Activated CD4-positive, alpha-beta T cell treated with anti-CD3 and anti-CD28 coated beads, Interleukin-2, amount 10 ng/mL, durations not matched to agents 7 days and 5 days (primary cell): Measurements from ENCODE around the gene COX19. TPM values are rescaled to one million over a fixed set of nuclear protein-coding genes. Genes with fewer than 3 reads are reported as not detected.
"Not testable (repeated sequence)": the region's sequence is repeated elsewhere in the genome, so short reads cannot be mapped to it uniquely, and the experiment has no call there.

ENCODE experiments used
- CTCF ChIA-PET: fragments of 350-600 bp; sonication (Branson Sonifier 250); formaldehyde crosslinking; loops from one replicate; lab custom pipeline; 2021; ENCODE audit warnings: antibody characterized with exemption; lab: Charles Lee
- POLR2A ChIA-PET: fragments of 350-600 bp; sonication (Branson Sonifier 250); formaldehyde crosslinking; loops from one replicate; lab custom pipeline; 2021; ENCODE audit warnings: antibody characterized with exemption; lab: Charles Lee
- DNase-seq: peaks from one replicate; pipeline ENCODE4 v3.0.0-alpha.2; 2020
- H3K27ac Mint-ChIP-seq: one replicate; pipeline ENCODE4 v1.8.0; 2021; ENCODE audit warnings: mild to moderate bottlenecking, moderate library complexity, mixed read lengths
- H3K27me3 Mint-ChIP-seq: one replicate; pipeline ENCODE4 v1.8.0; 2021; ENCODE audit warnings: mixed read lengths
- H3K36me3 Mint-ChIP-seq: one replicate; pipeline ENCODE4 v1.8.0; 2021; ENCODE audit warnings: low read depth, mixed read lengths
- H3K4me1 Mint-ChIP-seq: one replicate; pipeline ENCODE4 v1.8.0; 2021; ENCODE audit warnings: mixed read lengths
- H3K4me3 Mint-ChIP-seq: one replicate; pipeline ENCODE4 v1.8.0; 2021; ENCODE audit warnings: mild to moderate bottlenecking, moderate library complexity, mixed read lengths
- H3K9me3 Mint-ChIP-seq: one replicate; pipeline ENCODE4 v1.8.0; 2021; ENCODE audit warnings: mixed read lengths
- total RNA-seq, 2 experiments: library from RNA; stranded (reverse); gene quantifications; one replicate each; pipeline ENCODE4 v1.2.3, GENCODE V29; 2021

The COX19 gene
- total RNA-seq, 2 experiments from 2014 or later = 18.2 to 20.1 TPM

DNA sequence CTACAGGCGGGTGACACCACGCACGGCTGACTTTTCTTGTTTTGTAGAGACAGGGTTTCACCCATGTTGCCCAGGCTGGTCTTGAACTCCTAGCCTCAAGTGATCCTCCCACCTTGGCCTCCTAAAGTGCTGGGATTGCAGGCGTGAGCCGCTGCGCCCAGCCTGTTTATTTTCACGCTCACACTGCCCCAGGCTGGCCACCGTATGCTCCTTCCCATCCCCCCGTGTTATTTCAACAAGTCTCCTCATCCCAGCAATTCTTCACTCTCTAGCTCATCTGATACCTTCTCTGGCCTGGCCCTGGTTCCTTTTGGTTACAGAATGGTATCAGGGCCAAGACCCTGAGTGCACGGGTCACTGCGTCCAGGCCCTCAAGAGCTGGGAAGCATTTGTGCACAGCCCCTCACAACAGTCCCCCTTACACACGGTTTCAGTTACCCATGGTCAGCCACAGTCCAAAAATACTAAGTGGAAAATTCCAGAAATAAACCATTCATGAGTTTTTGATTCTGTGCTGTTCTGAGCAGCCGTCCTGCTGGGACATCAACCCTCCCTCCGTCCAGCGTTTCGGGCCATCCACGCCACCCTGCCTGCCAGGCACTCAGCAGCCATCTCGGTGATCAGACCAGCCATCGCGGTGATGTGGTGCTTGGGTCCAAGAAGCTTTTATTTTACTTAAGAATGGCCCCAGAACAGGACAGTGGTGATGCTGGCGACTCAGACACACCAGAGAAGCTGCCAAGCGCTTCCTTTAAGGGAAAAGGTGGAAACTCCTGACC lies 8.9 kb downstream of the COX19 start:
- no peak overlapping the region for H3K27ac Mint-ChIP-seq
- peaks cover 7% of the 10 kb centered on the region for H3K27me3 Mint-ChIP-seq
- no peak for DNase-seq
- peaks cover 19% of the 10 kb centered on the region for H3K36me3 Mint-ChIP-seq
- H3K9me3 Mint-ChIP-seq = no peaks in the 10 kb centered on the region
- ChIA-PET CTCF (interaction anchor here (0.6 kb wide), 1 partner anchor 508 kb away, joined by 3 read pairs; no protein-coding TSS in a partner anchor), POLR2A (no interaction called here)
- H3K4me3 Mint-ChIP-seq = no peak overlapping the region
- peaks cover 20% of the 10 kb centered on the region for H3K4me1 Mint-ChIP-seq

DNA sequence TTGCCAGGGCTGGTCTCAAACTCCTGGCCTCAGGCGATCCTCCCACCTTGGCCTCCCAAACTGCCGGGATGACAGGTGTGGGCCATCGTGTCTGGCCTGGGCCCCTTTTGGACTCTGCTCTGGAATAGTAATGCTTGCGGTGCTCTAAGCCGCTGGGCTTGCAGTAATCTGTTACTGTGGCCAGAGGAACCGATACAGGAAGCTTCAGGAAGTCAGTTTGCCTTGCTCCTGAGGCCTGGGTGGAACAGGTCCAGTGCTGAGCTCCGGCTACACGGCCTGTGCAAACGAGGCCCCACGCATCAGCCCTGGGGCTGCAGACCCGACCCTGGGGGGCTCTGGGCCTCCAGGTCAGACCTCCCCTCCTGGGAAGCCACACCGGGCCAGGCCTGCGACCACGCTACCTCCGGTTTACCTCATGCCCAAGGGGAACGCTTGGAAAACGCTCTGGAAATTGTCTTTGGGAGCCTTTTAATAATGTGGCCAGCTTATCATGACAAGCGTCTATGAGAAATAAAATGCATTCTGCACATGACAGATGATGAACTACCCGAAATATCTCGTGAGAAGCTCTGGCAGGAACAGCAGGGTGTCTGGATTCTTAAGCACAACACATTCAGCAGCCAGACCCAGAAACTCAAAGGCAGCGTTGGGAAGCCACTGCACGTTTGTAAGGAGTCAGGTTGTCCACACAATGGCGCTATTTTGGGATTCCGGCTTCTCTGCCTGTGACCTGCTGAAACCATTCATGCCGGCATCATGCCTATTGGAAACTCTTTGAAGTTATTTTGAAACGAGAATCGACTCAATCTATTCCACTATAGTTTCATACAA lies 10.7 kb downstream of the COX19 start:
- peaks cover 10% of the 10 kb centered on the region for H3K36me3 Mint-ChIP-seq
- peaks cover 14% of the 10 kb centered on the region for H3K4me1 Mint-ChIP-seq
- H3K27ac Mint-ChIP-seq = no peak overlapping the region
- ChIA-PET POLR2A (no interaction called here), CTCF (interaction anchor here (0.7 to 1.0 kb wide), 3 partner anchors 28 to 271 kb away, joined by 3 read pairs; no protein-coding TSS in a partner anchor)
- peaks cover 7% of the 10 kb centered on the region for H3K27me3 Mint-ChIP-seq
- no peaks in the 10 kb centered on the region for H3K9me3 Mint-ChIP-seq
- H3K4me3 Mint-ChIP-seq = no peak overlapping the region
- no peak for DNase-seq

DNA sequence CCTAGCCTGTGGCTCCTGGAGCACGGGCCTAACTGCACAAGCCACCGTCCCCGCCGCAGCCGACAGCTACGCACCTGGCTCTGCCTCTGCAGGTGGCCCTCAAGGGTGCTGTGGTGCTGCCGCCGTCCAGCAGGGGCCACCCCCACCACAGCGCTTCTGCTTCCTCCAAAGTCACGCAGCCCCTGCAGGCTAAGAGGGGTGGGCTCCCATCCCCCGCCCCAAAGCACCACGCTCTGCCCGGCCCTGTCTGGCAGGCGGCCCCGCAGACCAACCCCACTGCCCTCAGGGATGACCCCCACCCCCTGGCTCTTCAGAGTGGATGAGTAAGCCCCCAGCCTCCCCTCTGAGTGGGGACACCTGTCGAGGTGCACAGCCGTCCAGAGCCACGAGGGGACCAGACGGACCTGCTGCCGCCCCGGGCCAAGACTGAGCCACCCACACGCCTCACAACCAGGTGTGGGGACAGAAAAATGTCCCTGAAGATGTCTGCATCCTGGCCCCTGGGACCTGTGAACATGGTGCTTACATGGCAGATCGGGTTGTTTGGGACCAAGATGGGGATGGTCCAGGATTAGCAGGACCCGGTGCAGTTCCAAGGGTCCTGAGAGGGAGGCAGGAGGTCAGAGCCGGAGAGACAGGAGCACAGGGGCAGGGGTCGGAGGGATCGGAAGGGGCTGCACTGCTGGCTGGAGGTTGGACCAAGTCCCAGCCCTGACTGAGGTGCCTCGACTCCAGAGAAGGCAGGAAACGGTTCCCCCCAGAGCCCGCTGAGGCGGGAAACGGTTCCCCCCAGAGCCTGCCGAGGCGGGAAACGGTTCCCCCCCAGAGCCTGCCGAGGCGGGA lies 11.9 kb downstream of the COX19 start:
- peaks cover 10% of the 10 kb centered on the region for H3K36me3 Mint-ChIP-seq
- H3K27ac Mint-ChIP-seq = no peak overlapping the region
- no peak overlapping the region for H3K4me3 Mint-ChIP-seq
- ChIA-PET CTCF (interaction anchor here (0.6 to 0.8 kb wide), 2 partner anchors 11 to 272 kb away, joined by 3 read pairs; no protein-coding TSS in a partner anchor), POLR2A (no interaction called here)
- no peaks in the 10 kb centered on the region for H3K9me3 Mint-ChIP-seq
- peaks cover 14% of the 10 kb centered on the region for H3K4me1 Mint-ChIP-seq
- no peak for DNase-seq
- peaks cover 7% of the 10 kb centered on the region for H3K27me3 Mint-ChIP-seq

DNA sequence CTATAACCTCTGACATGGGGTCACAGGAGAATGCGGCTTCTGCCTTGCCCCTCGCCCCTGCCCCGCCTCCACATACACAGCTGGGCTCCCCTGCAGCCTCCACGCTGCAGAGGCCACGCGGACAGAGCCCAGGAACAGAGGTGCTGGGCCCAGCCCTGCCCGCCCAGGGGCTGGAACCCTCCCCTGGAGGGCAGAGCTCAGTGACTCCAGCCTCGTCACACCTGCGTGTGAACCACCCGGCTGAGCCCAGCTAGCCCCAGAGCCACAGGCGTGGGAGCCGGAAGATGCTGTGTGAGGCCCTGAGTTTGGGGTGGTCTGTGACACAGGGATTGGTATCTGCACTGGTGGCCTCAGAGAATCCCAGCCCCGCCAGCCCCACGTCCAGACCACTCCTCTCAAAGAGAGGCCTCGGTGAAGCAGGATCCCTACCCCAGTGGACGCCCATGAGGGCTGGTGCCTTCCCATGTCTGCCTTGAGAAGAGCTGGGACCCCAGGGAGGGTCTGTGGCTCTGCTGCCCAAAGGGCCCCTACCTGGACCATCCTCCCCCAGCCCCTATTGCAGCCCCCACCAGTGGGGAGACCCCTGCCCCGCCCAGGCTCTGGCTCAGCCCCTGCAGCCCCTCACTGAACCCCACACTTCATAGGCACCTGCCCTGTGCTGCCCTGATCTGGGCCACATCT lies 12.8 kb downstream of the COX19 start:
- H3K27me3 Mint-ChIP-seq = peaks cover 7% of the 10 kb centered on the region
- no peaks in the 10 kb centered on the region for H3K9me3 Mint-ChIP-seq
- peaks cover 14% of the 10 kb centered on the region for H3K4me1 Mint-ChIP-seq
- ChIA-PET CTCF (no interaction called here), POLR2A (no interaction called here)
- H3K27ac Mint-ChIP-seq = no peak overlapping the region
- H3K36me3 Mint-ChIP-seq = peaks cover 5% of the 10 kb centered on the region
- no peak overlapping the region for H3K4me3 Mint-ChIP-seq
- DNase-seq = no peak

DNA sequence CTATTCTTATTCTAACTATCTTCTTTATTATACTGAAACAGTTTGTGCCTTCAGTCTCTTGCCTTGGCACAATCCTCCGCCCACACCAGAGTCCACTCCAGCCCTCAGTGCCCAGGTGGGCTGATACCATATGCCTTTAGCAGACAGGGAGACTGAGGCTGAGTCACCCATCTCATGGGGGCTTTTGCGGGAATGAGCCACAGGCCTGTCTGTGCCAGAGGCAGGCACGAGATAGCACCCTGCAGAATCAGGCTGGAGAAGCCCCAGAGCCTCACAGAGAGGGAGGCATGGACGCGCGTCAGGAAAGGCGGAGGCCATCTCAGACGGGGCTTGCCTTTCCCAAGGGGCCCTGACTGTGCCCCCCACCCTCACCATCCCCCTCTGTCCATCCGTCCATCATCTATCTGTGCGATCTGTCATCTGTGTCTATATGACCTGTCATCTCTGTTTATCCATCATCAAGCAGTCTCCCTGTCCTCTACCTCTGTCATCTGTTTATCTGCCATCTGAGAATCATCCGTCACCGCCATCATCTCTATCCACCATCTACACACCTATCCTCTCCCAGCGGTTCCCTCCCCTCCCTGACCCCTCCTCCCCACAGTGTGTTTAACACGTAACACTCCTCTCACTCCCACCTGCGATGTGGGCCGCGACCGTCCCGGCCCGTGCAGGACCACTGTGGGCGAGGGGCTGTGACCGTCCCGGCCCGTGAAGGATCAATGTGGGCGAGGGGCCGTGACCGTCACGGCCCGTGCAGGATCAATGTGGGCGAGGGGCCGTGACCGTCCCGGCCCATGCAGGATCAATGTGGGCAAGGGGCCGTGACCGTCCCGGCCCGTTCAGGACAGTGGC lies 13.6 kb downstream of the COX19 start:
- no peaks in the 10 kb centered on the region for H3K36me3 Mint-ChIP-seq
- no peak overlapping the region for H3K4me3 Mint-ChIP-seq
- CTCF ChIA-PET = no interaction called here
- no peak for DNase-seq
- no peak overlapping the region for H3K27ac Mint-ChIP-seq
- POLR2A ChIA-PET = no interaction called here
- H3K27me3 Mint-ChIP-seq = peaks cover 7% of the 10 kb centered on the region
- H3K4me1 Mint-ChIP-seq = peaks cover 14% of the 10 kb centered on the region
- no peaks in the 10 kb centered on the region for H3K9me3 Mint-ChIP-seq

DNA sequence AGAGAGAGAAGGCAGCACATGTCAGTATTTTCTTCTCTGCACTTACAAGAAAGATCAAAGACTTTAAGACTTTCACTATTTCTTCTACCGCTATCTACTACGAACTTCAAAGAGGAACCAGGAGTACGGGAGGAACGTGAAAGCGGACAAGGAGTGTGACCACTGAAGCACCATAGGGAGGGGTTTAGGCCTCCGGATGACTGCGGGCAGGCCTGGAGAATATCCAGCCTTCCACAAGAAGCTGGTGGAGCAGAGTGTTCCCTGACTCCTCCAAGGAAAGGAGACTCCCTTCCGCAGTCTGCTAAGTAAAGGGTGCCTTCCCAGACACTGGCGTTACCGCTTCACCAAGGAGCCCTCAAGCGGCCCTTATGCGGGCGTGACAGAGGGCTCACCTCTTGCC lies 14.4 kb downstream of the COX19 start:
- H3K27ac Mint-ChIP-seq, POLR2A ChIA-PET, H3K9me3 Mint-ChIP-seq, CTCF ChIA-PET, H3K36me3 Mint-ChIP-seq, H3K4me3 Mint-ChIP-seq, DNase-seq, H3K27me3 Mint-ChIP-seq: not testable (repeated sequence)
- peaks cover 12% of the 10 kb centered on the region for H3K4me1 Mint-ChIP-seq

DNA sequence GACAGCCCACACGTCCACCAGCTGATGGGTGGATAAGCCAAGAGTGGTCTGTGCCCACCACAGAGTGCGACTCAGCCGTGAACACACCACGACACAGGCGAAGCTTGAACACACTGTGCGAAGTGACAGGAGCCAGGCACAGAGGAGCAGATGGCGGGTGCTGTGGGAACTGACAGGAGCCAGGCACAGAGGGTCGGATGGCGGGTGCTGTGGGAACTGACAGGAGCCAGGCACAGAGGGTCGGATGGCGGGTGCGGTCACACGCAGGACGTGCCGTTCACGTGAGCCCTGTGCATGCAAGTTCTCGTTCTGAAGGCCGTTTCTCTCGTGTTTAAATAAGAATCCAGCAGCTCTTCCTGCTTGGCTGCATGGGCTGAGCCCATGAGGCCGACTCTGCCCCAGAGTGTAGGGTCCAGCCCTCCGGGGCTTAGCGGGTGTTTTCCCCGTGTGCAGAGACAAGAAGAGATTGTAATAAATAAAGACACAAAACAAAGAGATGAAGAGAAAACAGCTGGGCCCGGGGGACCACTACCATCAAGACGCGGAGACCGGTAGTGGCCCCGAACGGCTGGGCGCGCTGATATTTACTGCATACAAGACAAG lies 15.0 kb downstream of the COX19 start:
- H3K9me3 Mint-ChIP-seq = no peaks in the 10 kb centered on the region
- CTCF ChIA-PET = interaction anchor here (0.9 kb wide), 1 partner anchor 10 kb away, joined by 3 read pairs; no protein-coding TSS in a partner anchor
- peaks cover 11% of the 10 kb centered on the region for H3K4me1 Mint-ChIP-seq
- H3K4me3 Mint-ChIP-seq = no peak overlapping the region
- POLR2A ChIA-PET = no interaction called here
- no peak overlapping the region for H3K27ac Mint-ChIP-seq
- no peak for DNase-seq
- H3K36me3 Mint-ChIP-seq = no peaks in the 10 kb centered on the region
- H3K27me3 Mint-ChIP-seq = peaks cover 11% of the 10 kb centered on the region

DNA sequence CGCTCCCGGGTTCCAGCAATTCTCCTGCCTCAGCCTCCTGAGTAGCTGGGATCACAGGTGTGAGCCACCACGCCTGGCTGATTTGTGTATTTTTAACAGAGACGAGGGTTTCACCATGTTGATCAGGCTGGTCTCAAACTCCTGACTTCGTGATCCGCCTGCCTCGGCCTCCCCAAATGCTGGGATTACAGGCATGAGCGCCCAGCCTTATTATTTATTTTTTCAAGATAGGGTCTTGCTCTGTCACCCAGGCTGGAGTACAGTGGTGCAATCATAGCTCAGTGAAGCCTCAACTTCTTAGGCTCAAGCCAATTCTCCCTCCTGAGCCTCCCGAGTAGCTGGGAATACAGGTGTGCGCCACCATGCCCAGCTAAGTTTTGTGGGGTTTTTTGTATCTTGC lies 15.6 kb downstream of the COX19 start:
- CTCF ChIA-PET = interaction anchor here (0.9 kb wide), 1 partner anchor 9 kb away, joined by 3 read pairs; no protein-coding TSS in a partner anchor

DNA sequence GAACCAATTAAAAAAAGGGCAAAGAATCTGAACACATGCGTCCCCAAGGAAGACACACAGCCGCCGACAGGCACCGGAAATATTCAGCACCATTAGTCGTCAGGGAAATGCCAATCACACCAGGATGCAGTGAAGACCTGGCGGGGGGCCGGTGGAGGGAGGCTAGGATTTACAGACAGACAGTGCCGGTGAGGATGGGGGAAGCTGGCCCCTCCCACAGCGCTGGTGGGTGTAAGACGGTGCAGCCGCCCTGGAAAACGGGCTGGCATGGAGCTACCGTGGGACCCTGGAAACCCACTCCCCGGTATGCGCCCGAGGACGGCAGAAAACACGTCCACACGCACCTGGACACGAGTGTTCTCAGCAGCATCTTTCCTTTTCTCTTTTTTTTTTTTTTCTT lies 16.1 kb downstream of the COX19 start:
- Mint-ChIP-seq H3K27ac (no peak overlapping the region), H3K9me3 (no peaks in the 10 kb centered on the region), H3K4me3 (no peak overlapping the region), H3K36me3 (no peaks in the 10 kb centered on the region), H3K4me1 (peaks cover 7% of the 10 kb centered on the region), H3K27me3 (peaks cover 15% of the 10 kb centered on the region)
- ChIA-PET CTCF (interaction anchor here (0.9 to 1.3 kb wide), 2 partner anchors 9 to 10 kb away, joined by 3 read pairs; no protein-coding TSS in a partner anchor), POLR2A (no interaction called here)
- no peak for DNase-seq

More for the DNA sequence above, 15.6 kb downstream of the COX19 start:
- H3K36me3 Mint-ChIP-seq, POLR2A ChIA-PET, H3K4me1 Mint-ChIP-seq, H3K4me3 Mint-ChIP-seq, H3K9me3 Mint-ChIP-seq, H3K27ac Mint-ChIP-seq, DNase-seq: not testable (repeated sequence)
- peaks cover 16% of the 10 kb centered on the region for H3K27me3 Mint-ChIP-seq

DNA sequence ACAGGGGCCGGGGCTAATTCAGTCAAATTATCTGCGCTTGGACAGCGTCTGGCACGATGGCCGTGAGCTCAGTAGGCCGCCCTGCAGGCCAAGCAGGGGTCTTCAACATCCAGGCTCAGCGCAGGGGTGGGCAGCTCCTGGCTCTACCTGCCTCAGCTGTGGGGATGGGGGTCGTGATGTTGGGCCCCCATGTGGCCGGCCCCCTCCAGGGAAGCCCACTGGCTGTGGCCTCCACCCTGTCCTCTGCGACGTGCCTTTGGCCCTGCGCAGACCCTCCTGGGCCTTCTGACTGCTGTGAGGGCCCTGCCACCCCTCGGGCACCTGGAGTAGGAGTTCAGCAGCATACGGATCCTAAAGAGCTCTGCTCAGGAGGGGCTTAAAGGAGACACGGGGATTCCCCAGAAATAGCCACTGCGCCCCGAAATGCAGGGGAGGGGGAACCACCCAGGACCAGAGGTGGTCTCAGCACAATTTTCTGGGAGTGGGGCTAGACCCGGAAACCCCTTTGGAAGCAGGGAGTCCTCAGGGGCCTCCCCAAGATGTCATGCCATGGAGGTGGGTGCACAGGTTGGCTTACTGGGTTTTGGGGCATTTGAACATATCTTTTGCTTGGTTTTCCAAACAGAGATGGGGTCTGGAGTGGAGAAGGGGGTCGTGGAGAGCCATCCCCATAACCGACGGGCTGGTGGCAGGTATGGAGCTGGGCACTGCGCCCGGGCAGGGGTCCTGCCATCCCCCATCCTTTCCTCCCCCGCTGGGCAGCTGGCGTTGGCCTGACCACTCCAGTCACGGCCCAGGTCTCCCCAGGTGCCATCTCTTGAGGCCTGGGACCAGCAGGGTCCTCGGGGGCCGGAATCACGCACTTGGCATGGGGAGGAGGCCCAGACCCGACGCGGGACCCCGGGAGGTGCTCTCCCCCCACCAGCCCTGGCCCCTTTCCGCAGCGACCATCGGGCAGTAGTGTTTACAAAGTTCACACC lies 16.8 kb downstream of the COX19 start:
- Mint-ChIP-seq H3K27ac (no peak overlapping the region), H3K4me3 (no peak overlapping the region), H3K9me3 (no peaks in the 10 kb centered on the region), H3K36me3 (no peaks in the 10 kb centered on the region), H3K4me1 (peaks cover 5% of the 10 kb centered on the region), H3K27me3 (peaks cover 14% of the 10 kb centered on the region)
- CTCF ChIA-PET = interaction anchor here (0.9 to 1.3 kb wide), 2 partner anchors 10 to 11 kb away, joined by 3 to 4 read pairs; no protein-coding TSS in a partner anchor
- no peak for DNase-seq
- POLR2A ChIA-PET = no interaction called here
